ENCODE measurements around the gene DIPK1B.

Gene DIPK1B

GRCh38 chr9:136711751-136712689, at the start of gene DIPK1B:
DIPK1B (plus strand) TSS chr9:136712572; CDS start chr9:136712666, 94 bp downstream.
- DNase-seq, result no peak

GRCh38 chr9:136662656-136663581, 49.5 kb upstream of the DIPK1B start, which contains the start of gene EGFL7:
EGFL7 (plus strand) TSS chr9:136662916; CDS start chr9:136668283, 5,367 bp downstream.
- no peak for DNase-seq

- DNase-seq, result no peak
Measured at GRCh38 chr9:136664000-136664915, 48.1 kb upstream of the DIPK1B start.

GRCh38 chr9:136665111-136665703, 47.2 kb upstream of the DIPK1B start:
- DNase-seq, result no peak

GRCh38 chr9:136665704-136666371, 46.5 kb upstream of the DIPK1B start:
- no peak for DNase-seq

DNA sequence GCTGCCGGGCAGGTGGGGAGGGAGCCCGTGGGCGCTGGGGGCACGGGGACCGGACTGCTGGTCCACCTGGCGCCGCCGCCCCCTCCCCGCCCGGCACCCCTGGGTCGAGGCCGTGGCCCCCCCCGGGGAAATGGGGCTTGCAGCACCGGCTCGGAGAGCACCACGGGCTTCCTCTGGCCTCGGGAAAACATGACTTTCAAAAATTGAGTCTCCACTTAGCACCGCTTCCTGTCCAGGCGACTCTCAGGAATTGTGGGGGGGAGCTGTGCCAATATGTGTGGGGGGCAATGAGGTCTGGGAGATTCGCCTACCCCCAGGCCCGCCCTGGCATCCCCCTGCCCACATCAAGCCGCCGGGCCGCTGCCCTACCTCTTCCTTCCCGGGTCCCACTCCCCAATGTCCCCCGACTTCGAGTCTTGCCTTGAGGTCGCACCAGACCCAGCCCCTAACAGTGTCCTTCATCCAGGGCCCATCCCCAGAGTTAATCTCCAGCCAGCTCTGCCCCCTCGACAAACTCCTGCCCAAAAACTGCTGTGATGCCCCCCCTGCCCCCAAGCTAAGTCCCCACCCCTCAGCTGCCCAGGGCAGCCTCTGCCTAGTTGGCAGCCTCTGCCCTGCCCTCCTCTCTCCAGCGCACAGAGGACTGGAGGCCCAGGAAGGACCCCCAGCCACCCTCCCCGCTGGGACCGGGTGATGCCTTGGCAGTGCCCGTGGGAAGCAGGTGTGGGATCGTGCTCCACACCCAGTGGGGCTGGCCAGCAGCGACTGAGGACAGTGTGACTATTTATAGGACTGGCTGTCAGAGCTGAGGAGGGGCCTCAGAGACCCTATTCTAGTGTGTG, 45.8 kb upstream of the DIPK1B start:
- DNase-seq, result no peak

GRCh38 chr9:136667214-136667939, 45.0 kb upstream of the DIPK1B start:
- no peak for DNase-seq

DNA sequence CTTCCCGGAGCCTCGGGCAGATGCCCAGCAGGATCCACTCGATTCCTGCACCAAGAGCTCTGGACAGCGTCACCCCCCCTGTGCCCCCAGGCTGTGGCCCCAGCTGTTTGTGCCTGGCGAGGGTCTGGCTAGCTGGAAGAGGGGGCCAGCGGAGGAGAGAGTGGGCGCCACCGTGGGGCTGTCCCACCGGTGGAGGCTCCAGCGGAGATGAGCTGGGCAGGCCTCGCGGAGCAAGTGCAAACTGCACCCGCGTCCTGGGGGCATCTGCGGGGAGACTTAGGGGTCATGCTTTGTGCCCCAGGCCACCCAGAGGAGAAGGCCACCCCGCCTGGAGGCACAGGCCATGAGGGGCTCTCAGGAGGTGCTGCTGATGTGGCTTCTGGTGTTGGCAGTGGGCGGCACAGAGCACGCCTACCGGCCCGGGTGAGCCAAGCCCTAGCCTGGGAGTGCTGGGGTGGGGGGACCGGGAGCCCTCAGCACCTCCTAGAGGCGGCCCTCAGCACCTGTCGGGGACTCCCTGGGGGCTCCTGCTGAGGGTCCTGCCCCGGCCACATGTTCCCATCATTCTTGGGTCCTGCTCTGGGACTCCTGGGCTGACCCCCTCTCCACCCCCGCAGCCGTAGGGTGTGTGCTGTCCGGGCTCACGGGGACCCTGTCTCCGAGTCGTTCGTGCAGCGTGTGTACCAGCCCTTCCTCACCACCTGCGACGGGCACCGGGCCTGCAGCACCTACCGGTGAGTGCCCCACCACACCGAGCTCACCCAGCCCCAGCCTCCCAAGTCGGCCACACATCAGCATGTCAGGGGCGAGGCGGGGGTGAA, 44.2 kb upstream of the DIPK1B start:
- DNase-seq, result no peak

DNA sequence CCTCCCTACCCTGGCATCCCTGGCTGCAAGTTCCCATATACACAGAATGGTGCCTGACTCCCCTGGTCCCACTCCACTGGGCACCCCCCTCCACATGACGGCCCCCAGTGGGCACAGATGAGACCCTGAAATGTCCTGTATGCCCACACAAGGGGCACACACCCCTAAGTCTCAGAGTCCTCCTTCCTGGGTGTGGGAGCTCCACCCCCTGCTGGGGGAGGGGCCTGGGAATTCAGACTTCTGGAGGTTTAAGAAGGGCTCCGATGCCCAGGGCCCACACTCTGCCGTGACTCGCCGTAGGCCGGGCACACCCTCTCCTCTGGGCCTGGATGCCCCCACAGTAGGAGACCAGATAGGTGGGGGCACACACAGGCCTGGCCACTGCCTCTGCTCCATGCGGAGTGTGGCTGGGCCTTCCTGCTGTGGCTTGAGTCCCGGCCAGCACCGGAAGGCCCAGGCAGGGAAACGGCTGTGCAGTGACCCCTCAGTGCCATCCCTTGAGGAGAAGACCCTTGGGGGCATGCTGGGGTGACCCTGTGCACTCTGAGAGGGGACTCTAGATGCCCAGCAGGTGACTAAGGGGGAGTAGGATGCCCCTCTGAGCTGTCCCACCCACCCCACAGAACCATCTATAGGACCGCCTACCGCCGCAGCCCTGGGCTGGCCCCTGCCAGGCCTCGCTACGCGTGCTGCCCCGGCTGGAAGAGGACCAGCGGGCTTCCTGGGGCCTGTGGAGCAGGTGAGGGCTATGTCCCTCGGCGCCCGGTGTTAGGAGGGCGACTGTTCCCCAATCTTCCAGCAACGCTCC, 43.2 kb upstream of the DIPK1B start:
- DNase-seq, result no peak

DNA sequence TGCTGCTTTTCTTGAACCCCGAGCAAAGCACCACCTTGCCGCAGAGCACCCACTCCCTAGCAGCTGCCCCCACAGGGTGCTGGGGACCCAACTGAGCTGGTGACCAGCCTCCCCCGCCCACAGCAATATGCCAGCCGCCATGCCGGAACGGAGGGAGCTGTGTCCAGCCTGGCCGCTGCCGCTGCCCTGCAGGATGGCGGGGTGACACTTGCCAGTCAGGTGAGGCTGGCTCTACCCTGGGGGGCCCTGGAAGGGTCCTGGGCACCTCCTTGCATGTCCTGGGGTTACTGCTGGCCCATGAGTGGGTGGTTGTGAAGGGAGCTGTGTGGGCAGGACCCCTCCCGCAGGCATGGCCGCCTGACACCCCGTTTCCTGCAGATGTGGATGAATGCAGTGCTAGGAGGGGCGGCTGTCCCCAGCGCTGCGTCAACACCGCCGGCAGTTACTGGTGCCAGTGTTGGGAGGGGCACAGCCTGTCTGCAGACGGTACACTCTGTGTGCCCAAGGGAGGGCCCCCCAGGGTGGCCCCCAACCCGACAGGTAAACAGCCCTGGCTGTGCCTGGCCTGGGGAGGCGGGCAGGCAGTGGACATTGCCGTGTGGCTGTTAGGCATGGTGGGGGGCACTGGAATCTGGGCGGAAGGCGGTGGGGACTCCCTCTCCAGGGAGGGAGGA, 42.4 kb upstream of the DIPK1B start:
- no peak for DNase-seq

- no peak for DNase-seq
Measured at GRCh38 chr9:136670576-136671253, 41.7 kb upstream of the DIPK1B start.

DNA sequence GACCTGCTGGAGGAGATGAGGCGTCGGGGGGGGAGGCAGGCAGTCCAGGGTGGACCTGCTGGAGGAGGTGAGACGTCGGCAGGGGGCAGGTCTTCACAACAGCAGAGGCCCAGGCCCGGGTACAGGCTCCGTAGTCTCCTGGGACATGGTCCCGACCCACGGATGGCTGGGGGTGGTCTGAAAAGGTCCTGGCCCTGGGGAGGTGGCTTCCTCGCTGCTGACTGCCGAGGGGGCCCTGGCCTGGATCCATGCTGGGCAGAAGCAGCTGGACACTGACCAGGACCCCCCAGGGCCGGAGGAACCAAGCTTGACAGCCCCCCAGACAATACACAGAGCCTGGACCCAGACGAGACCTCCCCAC, 41.1 kb upstream of the DIPK1B start:
- DNase-seq, result no peak

- DNase-seq, result no peak
Measured at GRCh38 chr9:136671646-136672430, 40.5 kb upstream of the DIPK1B start.

GRCh38 chr9:136672431-136673087, 39.8 kb upstream of the DIPK1B start:
- DNase-seq, result no peak

All from cortex of kidney (tissue), 1 donor.